GM21737 (cell line): ENCODE data around the gene XRCC6.
"Not testable (repeated sequence)": the region's sequence is repeated elsewhere in the genome, so short reads cannot be mapped to it uniquely, and the experiment has no call there.

ENCODE experiments used
- ATAC-seq: cut with Tn5 transposase; IDR thresholded peaks from one replicate; pipeline ENCODE4 v1.9.1; 2021; ENCODE audit warnings: mild to moderate bottlenecking, moderate library complexity; ENCODE audit not compliant: unreplicated experiment

The XRCC6 gene

DNA sequence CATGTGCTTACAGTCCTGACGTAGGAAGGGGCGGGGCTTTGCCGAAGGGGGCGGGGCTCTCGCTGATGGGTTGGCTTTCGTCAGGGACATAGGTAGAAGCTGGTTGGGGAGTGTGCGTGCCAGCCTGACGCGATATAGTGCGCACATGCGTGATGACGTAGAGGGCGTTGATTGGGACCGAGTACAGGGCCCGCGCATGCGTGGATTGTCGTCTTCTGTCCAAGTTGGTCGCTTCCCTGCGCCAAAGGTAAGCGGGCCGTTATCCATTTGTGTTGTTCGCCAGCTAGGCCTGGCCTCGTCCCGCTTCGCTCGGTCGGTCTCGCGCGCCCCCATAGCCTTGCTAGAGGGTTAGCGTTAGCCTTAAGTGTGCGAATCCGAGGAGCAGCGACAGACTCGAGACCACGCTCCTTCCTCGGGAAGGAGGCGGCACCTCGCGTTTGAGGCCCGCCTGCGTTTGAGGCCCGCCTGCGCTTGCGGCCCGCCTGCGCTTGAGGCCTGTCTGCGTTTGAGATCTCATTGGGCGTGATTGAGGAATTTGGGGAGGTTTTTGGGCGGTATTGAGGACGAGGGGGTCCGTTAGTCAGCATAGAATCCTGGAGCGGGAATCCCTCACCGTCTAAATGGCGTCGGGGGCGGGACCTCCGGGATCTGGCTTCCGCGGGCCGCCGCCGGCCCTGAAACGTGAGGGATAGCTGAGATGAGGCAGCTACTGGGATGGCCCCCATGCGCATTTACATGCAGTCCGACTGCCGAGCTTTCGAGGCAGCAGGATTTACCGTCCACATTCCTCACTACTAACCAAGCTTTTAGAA lies at the start of gene XRCC6:
XRCC6 (plus strand) TSS at position 197 of the 812 bp plus-strand sequence. CDS start 710 bp downstream, outside the sequence.
- peak; percentile 69 for ATAC-seq

- ATAC-seq, result no peak
These were observed 49.3 kb upstream of the XRCC6 start for GRCh38 chr22:41571786-41572185.

- ATAC-seq, result not testable (repeated sequence)
These were observed 48.8 kb upstream of the XRCC6 start for GRCh38 chr22:41572305-41572704.

DNA sequence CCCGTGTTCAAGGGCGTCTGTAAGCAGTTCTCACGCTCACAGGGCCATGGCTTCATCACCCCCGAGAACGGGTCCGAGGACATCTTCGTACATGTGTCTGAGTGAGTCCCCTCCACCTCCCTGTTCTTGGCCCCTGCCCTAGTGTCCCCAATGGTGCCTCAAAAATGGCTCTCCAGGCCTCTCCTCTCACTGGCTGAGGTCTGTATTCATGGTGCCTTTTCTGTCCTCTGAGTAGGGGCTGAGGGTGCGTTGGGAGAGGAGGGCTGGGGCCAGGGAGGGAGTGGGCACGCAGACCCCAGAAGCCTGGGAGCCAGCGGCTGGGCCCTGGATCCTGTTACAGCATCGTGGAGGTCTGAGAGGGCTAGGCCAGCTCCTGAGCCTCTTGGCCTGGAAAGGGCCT lies 47.4 kb upstream of the XRCC6 start:
- ATAC-seq, result no peak

GRCh38 chr22:41574847-41575381 lies 46.2 kb upstream of the XRCC6 start:
- ATAC-seq, result no peak

DNA sequence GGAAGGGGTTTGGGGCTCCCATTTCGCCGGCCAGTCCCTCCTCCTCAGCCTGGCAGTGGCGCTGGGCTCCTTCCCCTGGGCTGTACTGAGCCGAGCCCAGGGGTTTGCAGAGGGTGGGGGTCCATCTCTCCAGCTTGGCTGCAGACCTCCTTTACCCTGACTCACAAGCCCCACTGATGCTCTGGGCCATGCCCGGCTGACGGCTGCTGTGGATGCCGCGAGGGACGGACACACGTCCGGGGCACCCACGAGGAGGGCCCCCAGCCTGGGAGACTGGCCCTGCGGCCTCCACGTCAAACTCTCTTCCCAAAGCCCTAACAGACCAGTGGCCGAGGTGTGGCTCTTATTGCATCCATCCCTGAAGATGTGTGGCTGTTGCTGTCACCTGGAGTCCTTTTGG lies 45.6 kb upstream of the XRCC6 start:
- no peak for ATAC-seq

DNA sequence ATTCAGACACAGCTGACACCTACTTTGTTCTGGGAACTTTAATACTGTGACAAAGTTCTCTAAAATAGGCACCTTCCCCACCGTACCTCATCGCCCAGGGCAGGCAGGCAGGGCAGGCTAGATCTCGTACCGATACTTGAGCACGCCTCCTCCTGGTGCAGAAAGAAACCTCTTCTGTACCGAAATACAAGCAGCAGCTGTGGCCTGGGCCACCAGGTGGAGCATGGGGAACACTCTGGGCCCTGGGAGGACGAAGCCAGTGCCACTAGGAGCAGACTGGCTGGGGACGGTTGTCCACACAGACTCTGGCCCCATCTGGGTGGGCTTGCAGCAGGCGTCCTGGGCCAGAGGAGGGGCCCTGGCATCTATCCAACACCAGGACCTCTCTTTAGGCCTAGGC lies 44.2 kb upstream of the XRCC6 start:
- no peak for ATAC-seq

DNA sequence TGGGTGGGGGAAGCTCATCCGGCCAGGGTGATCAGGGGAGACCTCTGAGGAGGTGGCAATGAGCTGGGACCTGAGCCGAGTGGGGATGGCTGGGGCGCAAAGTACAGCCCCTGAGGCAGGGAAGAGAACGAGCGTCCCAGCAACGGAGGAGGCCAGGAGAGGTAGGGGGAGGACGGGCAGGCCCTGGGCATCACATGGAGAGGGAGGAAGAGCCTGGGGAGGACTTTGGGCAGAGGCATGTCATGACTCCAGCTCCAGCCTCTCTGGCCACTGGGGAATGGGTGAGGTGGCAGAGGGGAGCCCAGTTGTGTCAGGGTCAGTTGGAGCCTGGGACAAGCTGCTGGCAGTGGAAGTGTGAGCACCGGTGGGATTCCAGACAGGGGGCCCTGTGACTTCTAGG lies 43.0 kb upstream of the XRCC6 start:
- no peak for ATAC-seq

DNA sequence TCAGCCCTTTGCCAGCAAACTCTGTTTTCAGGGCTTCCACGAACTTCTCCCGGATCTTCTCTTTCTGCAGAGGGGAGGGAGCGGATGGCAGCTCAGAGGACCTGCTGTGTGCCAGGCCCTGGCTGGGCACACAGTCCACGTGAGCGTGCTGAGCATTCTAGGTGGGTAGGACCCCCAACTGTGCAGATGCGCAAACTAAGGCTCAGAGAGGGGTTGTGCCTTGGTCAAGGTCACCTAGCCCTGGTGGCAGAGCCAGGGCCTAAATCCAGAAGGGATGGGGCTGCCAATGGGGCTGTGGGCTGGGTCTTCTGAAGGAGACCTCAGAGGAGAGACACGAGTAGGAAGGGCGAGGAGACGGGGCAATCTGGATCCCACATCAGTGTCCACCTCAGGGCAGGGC lies 42.3 kb upstream of the XRCC6 start:
- no peak for ATAC-seq

GRCh38 chr22:41579297-41579996 lies 41.6 kb upstream of the XRCC6 start:
- no peak for ATAC-seq

GRCh38 chr22:41579997-41580355 lies 41.1 kb upstream of the XRCC6 start:
- no peak for ATAC-seq

GRCh38 chr22:41582694-41583093 lies 38.4 kb upstream of the XRCC6 start:
- no peak for ATAC-seq

DNA sequence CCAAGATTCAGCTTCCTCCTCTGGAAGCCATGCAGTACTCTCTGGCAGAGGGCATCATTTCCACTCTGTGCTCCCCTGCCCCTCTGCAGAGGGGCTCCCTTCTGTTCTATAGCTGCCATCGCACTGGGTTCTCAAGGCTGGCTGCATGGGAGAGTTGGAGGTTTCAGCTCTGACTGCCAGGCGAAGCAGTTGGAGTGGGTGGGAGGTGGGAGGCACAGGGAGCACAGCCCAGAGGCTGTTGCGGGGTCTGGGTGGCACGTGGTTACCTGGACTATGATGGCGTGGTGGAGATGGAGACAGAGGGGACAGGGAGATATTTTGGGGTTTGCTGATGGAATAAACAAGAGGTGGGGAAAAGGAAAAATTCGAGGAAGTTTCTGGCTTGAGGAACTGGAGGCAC lies 36.2 kb upstream of the XRCC6 start:
- ATAC-seq, result no peak

- ATAC-seq, result no peak
These were observed 35.2 kb upstream of the XRCC6 start for GRCh38 chr22:41585898-41586297.

- ATAC-seq, result no peak
These were observed 33.8 kb upstream of the XRCC6 start for GRCh38 chr22:41587347-41587723.

DNA sequence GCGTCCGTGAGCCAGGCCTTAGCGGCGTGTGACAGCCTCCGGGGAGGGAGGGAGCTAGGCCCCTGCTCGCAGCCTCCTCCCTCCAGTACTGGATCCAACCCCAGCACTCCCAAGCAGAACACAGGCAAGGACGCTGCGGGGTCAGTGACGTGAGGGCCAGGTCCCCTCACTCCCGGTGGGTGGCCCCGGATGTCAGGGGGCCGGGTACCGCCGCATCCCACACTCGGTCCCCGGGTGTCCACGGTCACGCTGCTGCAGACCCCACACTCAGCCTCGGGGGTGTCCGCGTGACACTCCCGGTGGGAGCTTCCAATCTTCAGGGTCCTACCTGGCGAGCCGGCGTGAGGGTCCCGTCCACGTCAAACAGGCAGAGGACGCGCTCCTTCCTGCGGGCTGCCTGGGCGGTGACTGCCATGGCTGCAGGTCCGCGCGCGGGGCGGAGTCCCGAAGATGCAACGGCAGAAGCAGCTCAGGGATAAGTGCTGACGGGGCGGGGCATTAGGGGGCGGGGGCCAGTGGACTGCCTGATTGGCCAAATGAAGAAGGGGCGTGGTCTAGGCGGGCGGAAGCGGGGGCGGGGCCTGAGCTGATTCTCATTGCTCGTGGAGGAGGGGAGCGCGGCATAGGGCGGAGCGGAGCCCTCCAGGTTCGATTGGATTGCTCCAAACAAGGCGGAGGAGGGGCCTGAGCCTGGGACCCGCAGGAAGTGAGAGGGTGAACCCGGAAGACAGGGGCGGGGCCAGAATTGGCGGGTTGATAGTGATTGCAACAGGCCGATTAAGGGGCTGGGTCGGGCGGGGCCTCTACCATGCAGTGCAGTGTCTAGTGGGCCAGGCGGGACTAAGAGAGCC lies 31.5 kb upstream of the XRCC6 start, which contains the start of gene PMM1:
PMM1 (minus strand) TSS at position 450 of the 851 bp plus-strand sequence; CDS start at position 415, 35 bp downstream.
- peak; percentile 92 for ATAC-seq

GRCh38 chr22:41593336-41593960 lies 27.6 kb upstream of the XRCC6 start:
- not testable (repeated sequence) for ATAC-seq

- no peak for ATAC-seq
These were observed 25.4 kb upstream of the XRCC6 start for GRCh38 chr22:41595703-41596102.

DNA sequence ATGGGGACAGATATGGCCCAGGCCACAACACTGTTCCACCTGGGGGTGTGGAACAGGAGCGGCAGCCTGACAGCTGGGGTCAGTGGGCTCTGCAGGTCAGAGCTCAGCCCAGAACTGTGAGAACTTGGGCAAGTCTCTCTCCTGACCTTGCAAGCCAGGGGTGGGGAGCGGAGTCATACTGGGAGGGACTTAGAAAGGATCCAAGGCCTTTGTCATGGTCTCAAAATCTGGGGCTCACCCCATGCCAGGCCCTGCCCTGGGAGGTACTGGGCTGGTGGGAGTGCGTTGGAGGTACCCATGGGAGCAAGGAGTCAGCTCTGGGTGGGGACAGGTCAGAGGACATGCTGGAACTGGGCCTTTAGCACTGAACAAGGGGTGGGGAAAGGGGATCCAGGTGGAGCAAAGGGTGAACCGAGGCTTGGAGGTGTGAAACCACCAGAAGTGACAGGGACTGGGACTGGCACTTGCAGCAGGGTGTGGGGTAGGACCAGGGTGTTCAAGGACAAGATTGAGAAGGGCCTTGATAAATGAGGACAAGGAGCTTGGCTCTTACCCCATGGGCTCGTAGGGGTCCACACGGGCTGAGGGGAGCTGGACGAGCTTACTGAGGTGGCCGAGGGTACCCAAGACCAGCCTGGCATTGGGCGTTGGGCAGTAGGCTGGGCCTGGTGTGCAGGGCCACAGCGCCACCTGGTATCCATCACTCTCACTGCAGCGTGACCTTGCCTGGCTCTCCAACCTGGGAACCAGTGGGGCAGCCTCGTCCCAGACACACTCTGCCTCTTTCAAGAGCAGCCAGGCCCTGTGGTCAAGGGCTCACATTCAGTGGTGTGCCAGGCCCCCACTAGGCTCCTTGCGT lies 24.1 kb upstream of the XRCC6 start:
- no peak for ATAC-seq

DNA sequence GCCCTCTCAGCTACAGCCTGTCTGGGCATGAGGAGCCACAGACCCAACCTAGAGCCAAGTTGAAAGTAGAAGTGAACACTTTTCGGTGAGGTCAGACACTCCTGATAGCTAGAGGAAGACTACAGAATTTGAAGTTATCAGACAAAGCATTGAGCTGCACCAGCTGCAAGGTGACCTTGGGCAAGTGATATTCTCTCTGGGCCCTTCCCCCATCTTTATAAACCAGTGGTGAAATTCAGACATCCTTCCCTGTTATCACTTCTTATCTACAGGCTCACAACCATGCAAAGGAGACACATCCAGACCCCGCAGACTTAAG lies 23.5 kb upstream of the XRCC6 start:
- ATAC-seq, result no peak
